ENCODE results near the gene B3GALT5. TPM values are rescaled to one million over a fixed set of nuclear protein-coding genes. Genes with fewer than 3 reads are reported as not detected.

The B3GALT5 gene
- total RNA-seq, 4 donors from 2014 or later = 0.27 to 7.4 (median 4.3) TPM

DNA sequence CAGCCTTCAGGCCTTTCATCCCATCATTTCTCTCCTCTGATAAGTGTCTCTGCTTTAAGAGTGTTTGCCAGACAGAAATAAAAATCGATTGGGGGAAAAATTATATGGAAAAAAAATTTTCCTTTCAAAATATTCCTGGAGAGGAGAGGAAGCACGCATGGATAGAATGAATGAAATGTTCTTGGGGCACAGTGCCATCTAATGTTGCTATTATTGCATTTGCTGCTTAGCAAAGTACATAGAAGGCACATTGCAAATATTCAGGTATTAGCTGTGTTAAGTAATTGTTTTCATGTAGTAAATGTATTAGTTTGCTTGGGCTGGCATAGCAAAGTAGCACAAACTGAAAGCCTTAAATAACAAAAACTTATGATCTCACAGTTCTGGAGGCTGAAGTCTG lies 18.1 kb downstream of the B3GALT5 start:
- peaks cover 18 to 24% of the 10 kb centered on the region in 2 donors for H3K4me1 ChIP-seq
- DNase-seq = no peak
- intact Hi-C loops (cut with DNase I) = no loop called here
- H3K36me3 ChIP-seq = no peaks in the 10 kb centered on the region
- H3K27ac ChIP-seq = no peak overlapping the region
- TF ChIP-seq, protein P1, sequence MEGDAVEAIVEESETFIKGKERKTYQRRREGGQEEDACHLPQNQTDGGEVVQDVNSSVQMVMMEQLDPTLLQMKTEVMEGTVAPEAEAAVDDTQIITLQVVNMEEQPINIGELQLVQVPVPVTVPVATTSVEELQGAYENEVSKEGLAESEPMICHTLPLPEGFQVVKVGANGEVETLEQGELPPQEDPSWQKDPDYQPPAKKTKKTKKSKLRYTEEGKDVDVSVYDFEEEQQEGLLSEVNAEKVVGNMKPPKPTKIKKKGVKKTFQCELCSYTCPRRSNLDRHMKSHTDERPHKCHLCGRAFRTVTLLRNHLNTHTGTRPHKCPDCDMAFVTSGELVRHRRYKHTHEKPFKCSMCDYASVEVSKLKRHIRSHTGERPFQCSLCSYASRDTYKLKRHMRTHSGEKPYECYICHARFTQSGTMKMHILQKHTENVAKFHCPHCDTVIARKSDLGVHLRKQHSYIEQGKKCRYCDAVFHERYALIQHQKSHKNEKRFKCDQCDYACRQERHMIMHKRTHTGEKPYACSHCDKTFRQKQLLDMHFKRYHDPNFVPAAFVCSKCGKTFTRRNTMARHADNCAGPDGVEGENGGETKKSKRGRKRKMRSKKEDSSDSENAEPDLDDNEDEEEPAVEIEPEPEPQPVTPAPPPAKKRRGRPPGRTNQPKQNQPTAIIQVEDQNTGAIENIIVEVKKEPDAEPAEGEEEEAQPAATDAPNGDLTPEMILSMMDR (IDR thresholded peaks at IDR 0.05) = peak in 1 of 6 experiments; percentile 18
- no peak for TF ChIP-seq POLR2A (IDR thresholded peaks at IDR 0.05)
- no peaks in the 10 kb centered on the region for H3K27me3 ChIP-seq
- no peak overlapping the region for H3K4me3 ChIP-seq (replicated peaks in 1 of 3)
- WGBS, 2 donors = 37 to 55% methylated on average over 2 of the region's 2 CpGs
- H3K9me3 ChIP-seq = no peaks in the 10 kb centered on the region

DNA sequence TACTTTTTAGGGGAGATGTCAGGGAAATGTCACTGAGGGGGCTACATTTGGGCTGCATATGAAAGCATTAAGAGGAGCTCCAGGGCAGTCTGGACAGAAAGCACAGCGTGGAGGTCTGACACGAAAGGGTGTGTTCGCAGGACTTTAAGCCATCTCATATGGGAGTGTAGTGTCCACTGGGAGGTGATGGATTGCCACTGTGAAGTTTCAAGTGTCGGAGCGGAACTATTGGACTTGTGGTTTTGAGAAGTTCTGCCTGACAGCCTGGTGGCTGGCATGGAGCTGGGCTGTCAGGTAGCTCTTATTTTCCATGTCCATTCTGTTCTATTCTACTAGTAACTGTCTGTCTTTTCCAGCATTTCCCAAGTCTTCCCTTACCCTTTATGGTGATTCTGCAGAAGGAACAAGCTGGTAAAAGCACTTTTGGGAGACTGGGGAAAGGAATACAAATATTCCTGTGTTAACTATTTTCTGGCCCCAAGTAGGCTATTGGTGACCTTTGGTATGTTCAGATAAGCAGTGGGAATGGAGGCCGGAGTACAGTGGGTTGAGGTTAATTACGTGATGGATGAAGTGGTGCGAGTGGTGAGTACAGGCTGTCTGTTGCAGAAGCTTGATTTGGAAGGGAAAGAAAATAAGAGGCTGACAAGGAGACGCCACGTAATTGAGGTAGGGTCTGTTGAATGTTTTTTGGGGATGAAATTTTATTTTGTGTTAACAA lies 19.3 kb downstream of the B3GALT5 start:
- intact Hi-C loops (cut with DNase I) = no loop called here
- 89 to 92% methylated on average over 10 of the region's 10 CpGs for WGBS, 2 donors
- H3K27me3 ChIP-seq = no peaks in the 10 kb centered on the region
- H3K27ac ChIP-seq = peak overlapping the region in 1 of 3 donors; percentile 83
- H3K9me3 ChIP-seq = no peaks in the 10 kb centered on the region
- H3K4me1 ChIP-seq = peaks cover 18 to 24% of the 10 kb centered on the region in 2 donors
- no peak for TF ChIP-seq POLR2A (IDR thresholded peaks at IDR 0.05)
- TF ChIP-seq, protein P1 (IDR thresholded peaks at IDR 0.05) = no peak
- no peak for DNase-seq
- H3K36me3 ChIP-seq = no peaks in the 10 kb centered on the region
- no peak overlapping the region for H3K4me3 ChIP-seq (replicated peaks in 1 of 3)

DNA sequence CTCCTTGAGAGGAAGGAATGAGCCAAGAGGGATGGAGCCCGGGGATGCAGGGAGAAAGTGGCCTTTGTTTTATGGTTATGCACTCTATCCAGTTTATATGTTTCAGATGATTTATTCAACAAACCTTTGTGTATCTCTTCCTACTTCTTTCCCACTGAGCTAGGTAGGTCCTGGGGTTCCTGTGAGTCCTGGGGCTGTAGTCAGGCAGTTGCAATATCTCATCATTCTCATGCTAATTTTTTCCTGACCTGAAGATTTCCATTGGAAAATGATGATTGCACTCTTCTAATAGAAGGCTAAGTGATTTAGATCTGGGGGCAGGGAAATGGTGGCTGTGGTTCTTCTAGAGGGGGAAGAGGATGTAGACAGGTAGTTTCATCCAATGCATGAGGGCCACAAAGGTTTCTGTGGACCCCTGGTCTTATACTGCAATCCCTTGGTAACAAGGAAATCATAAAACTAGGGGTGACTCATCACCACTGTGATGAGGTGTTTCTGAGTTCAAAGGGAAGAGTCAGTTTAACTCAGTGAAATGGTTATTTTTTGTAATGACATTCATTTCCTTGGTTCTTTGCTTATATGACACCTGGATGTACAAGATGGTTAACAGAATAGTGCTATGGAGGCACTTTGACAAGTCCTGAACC lies 20.2 kb downstream of the B3GALT5 start:
- Histone ChIP-seq H3K9me3 (no peaks in the 10 kb centered on the region), H3K27me3 (no peaks in the 10 kb centered on the region), H3K27ac (peak overlapping the region; percentile 66 to 83 (median 72)), H3K4me3 (replicated peaks in 1 of 3) (no peak overlapping the region), H3K4me1 (peaks cover 18 to 24% of the 10 kb centered on the region in 2 donors), H3K36me3 (no peaks in the 10 kb centered on the region)
- no peak for DNase-seq
- intact Hi-C loops (cut with DNase I) = no loop called here
- WGBS, 2 donors = 88 to 93% methylated on average over 1 of the region's 1 CpG
- TF ChIP-seq, protein P1 (IDR thresholded peaks at IDR 0.05) = no peak
- no peak for TF ChIP-seq POLR2A (IDR thresholded peaks at IDR 0.05)

DNA sequence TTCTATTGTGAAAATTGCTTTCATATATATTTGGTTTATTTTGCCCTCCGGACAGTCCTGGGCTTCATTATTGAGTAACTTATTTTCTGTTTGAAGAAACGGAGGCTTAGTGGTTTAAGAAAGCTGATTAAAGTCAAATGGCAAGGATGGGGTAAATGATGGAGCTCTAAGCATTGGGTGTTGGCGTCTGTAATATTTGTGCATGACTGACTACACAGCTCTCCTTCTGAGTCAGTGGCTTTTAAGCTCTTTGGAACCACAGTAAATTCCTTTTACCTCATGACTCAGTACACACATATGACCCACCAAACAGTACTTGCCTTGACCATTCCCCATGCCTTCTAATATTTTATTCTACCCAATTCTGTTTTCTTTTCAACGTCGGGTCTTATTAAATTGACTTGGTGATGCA lies 21.0 kb downstream of the B3GALT5 start:
- peak in 1 of 2 donors; percentile 21 for DNase-seq
- TF ChIP-seq, protein P1 (IDR thresholded peaks at IDR 0.05) = no peak
- TF ChIP-seq POLR2A (IDR thresholded peaks at IDR 0.05) = no peak
- WGBS, 2 donors = 41% methylated on average over 5 of the region's 5 CpGs
- Histone ChIP-seq H3K27me3 (no peaks in the 10 kb centered on the region), H3K9me3 (no peaks in the 10 kb centered on the region), H3K36me3 (no peaks in the 10 kb centered on the region), H3K27ac (peak overlapping the region; percentile 72 to 83 (median 78)), H3K4me1 (peaks cover 24 to 26% of the 10 kb centered on the region in 2 donors), H3K4me3 (replicated peaks in 1 of 3) (no peak overlapping the region)
- intact Hi-C loops (cut with DNase I) = no loop called here

DNA sequence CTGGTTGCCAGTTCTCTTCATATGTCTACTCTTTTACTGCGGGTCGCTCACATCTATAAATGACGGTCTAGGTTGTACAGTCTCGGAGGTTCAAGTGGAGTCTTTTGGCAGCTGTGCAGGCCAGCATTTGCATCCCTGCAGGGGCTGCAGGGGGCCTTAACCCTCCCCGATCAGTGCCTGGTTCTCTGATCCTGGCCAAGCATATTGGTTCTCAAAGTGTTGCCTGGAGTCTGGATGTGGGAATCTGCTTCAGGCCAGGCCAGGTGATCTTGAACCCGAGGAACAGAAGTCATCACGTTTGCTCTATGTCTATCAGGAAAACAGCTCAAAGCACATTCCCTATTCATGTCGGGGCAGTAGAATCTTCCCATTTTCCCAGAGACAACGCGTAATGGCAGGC lies 21.8 kb downstream of the B3GALT5 start:
- TF ChIP-seq POLR2A (IDR thresholded peaks at IDR 0.05) = no peak
- intact Hi-C loops (cut with DNase I) = no loop called here
- Histone ChIP-seq H3K36me3 (no peaks in the 10 kb centered on the region), H3K27ac (peak overlapping the region; percentile 72 to 83 (median 78)), H3K27me3 (no peaks in the 10 kb centered on the region), H3K4me3 (replicated peaks in 1 of 3) (no peak overlapping the region), H3K4me1 (peaks cover 26 to 29% of the 10 kb centered on the region in 2 donors), H3K9me3 (no peaks in the 10 kb centered on the region)
- WGBS, 2 donors = 83 to 89% methylated on average over 10 of the region's 10 CpGs
- no peak for DNase-seq
